Fibroblast of lung (primary cell): ENCODE results near the gene SELENOO. TPM values are rescaled to one million over a fixed set of nuclear protein-coding genes. Genes with fewer than 3 reads are reported as not detected.

Source experiments
- DNase-seq, 2 donors: peaks; one replicate each; pipeline versions ENCODE4 v3.0.0 to v3.0.0-alpha.2; 2010; ENCODE audit warnings: low read depth in 2 of 2
- H2AFZ ChIP-seq: 2 replicates; pipeline ENCODE4 v1.5.1; 2012; ENCODE audit warnings: low read length, control low read depth, inconsistent platforms
- H3K27ac ChIP-seq: 2 replicates; pipeline ENCODE4 v1.5.1; 2011; ENCODE audit warnings: low read length, control low read depth; ENCODE audit not compliant: insufficient read depth
- H3K27me3 ChIP-seq: 2 replicates; pipeline ENCODE4 v1.5.1; 2011; ENCODE audit warnings: mild to moderate bottlenecking, low read length; ENCODE audit not compliant: control insufficient read depth, insufficient read depth
- H3K36me3 ChIP-seq: 2 replicates; pipeline ENCODE4 v1.5.1; 2011; ENCODE audit warnings: low read length; ENCODE audit not compliant: control insufficient read depth, insufficient read depth
- H3K4me1 ChIP-seq: 2 replicates; pipeline ENCODE4 v1.5.1; 2011; ENCODE audit warnings: low read length; ENCODE audit not compliant: control insufficient read depth, insufficient read depth; ENCODE audit errors: extremely low read depth
- H3K4me2 ChIP-seq: 2 replicates; pipeline ENCODE4 v1.5.1; 2011; ENCODE audit warnings: low read length, control low read depth; ENCODE audit not compliant: insufficient read depth; ENCODE audit errors: extremely low read depth
- H3K4me3 ChIP-seq, 4 experiments: fragments of 200-600 bp in 1 of 4; sonication (generic) in 1 of 4; replicated peaks in 1 of 4; 2 replicates each; pipeline ENCODE4 v1.5.1; 2011 to 2016; ENCODE audit warnings: low read length in 4 of 4, low read depth in 3 of 4, mild to moderate bottlenecking in 3 of 4, control low read depth in 2 of 4, inconsistent platforms in 1 of 4, mixed read lengths in 1 of 4; ENCODE audit not compliant: insufficient read depth in 1 of 4; ENCODE audit errors: control extremely low read depth in 1 of 4
- H3K79me2 ChIP-seq: 2 replicates; pipeline ENCODE4 v1.5.1; 2012; ENCODE audit warnings: mild to moderate bottlenecking, low read length, inconsistent platforms; ENCODE audit not compliant: control insufficient read depth, insufficient read depth
- H3K9ac ChIP-seq: 2 replicates; pipeline ENCODE4 v1.5.1; 2011; ENCODE audit warnings: mild to moderate bottlenecking, low read length, control low read depth; ENCODE audit not compliant: insufficient read depth
- H3K9me3 ChIP-seq: 2 replicates; pipeline ENCODE4 v1.5.1; 2012; ENCODE audit warnings: low read depth, low read length; ENCODE audit not compliant: control insufficient read depth, insufficient read depth
- H4K20me1 ChIP-seq: 2 replicates; pipeline ENCODE4 v1.5.1; 2011; ENCODE audit warnings: low read length; ENCODE audit not compliant: control insufficient read depth, insufficient read depth; ENCODE audit errors: extremely low read depth
- EZH2 ChIP-seq: IDR thresholded peaks from 2 replicates; pipeline ENCODE4 v1.5.1; 2012; ENCODE audit warnings: low read length, control low read depth, mild to moderate bottlenecking; ENCODE audit errors: missing control alignments
- polyA plus RNA-seq, 2 donors: library from polyadenylated mRNA; depleted of rRNA in 1 of 2; stranded (reverse) in 1 of 2; unstranded in 1 of 2; fragments of >200 nt; gene quantifications; 2 replicates each; pipeline ENCODE4 v1.2.1, GENCODE V29; 2011 to 2012; ENCODE audit warnings: missing spikeins in 1 of 2
- total RNA-seq: library from RNA; depleted of rRNA; stranded (reverse); fragments of >200 nt; gene quantifications from 2 replicates; pipeline ENCODE4 v1.2.1, GENCODE V29; 2014
- TF ChIP-seq, protein P1 (sequence below), 2 donors: IDR thresholded peaks in 1 of 2; conservative IDR thresholded peaks in 1 of 2; 1 replicate in 1 of 2; 2 replicates in 1 of 2; pipeline ENCODE4 v1.5.1; 2011 to 2012; ENCODE audit warnings: low read length in 2 of 2, control low read depth in 1 of 2, inconsistent platforms in 1 of 2, low read depth in 1 of 2, mild to moderate bottlenecking in 1 of 2

The SELENOO gene
- total and polyA plus RNA-seq, 2 donors (not counting 1 experiment from before 2014, with no cell fraction given), result 8.3 to 20.1 TPM

DNA sequence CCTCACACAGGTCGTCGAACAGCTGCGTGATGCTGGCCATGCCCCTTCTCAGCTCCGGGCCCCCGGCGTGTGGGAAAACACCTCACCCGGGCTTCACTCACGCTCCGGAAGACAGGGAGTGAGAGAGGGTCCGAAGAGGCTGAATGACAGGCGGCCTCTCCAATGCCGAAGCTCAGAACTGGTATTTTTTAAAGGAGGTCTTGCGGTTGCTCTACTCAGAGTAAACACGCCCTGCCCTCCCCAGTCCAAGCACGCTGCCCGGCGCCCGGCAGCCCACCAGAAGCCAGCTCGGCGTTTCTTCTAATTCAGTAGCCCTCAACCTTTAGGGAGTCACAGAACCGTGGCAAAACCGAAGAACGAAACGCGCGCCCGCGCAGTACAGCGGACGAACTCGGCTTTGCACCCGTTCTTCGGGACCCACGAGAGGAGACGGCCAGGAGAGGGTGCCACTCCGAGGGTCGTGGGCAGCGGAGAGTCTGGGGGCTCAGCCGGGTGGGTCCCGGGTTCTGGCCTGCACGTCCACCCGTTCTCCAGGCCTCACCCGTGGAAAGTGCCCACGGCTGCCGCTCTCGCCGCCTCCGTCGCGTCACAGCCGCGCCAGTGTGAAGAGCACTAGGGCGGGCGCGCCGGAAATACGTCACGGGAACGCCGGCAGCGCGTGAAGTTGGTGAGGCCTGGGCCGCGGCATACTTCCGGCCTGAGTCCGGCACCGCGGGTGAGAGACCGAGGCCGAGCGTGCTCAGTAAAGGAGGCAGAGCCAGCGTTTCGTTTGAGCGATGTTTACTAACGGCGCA, 43.8 kb downstream of the SELENOO start, which contains the start of gene TUBGCP6:
Gene TUBGCP6, minus strand, starts transcription at position 604 of the 794 bp plus-strand sequence. Its CDS starts 564 bp downstream, at position 40.
- Histone ChIP-seq H3K4me3 (peak within 1 kb of the TSS; percentile 93 to 100 (median 95)), H3K9ac (peak within 1 kb of the TSS; percentile 94), H3K9me3 (no peaks in the 10 kb centered on the region), H4K20me1 (no peaks in the 10 kb centered on the region), H3K4me1 (peaks cover 14% of the 10 kb centered on the region), H3K79me2 (peaks cover 58% of the 10 kb centered on the region), H3K27me3 (no peaks in the 10 kb centered on the region), H2AFZ (peak within 1 kb of the TSS; percentile 95), H3K36me3 (peaks cover 35% of the 10 kb centered on the region), H3K27ac (peak within 1 kb of the TSS; percentile 88), H3K4me2 (peak within 1 kb of the TSS; percentile 98)
- TF ChIP-seq EZH2, result no peak
- TF ChIP-seq, protein P1, sequence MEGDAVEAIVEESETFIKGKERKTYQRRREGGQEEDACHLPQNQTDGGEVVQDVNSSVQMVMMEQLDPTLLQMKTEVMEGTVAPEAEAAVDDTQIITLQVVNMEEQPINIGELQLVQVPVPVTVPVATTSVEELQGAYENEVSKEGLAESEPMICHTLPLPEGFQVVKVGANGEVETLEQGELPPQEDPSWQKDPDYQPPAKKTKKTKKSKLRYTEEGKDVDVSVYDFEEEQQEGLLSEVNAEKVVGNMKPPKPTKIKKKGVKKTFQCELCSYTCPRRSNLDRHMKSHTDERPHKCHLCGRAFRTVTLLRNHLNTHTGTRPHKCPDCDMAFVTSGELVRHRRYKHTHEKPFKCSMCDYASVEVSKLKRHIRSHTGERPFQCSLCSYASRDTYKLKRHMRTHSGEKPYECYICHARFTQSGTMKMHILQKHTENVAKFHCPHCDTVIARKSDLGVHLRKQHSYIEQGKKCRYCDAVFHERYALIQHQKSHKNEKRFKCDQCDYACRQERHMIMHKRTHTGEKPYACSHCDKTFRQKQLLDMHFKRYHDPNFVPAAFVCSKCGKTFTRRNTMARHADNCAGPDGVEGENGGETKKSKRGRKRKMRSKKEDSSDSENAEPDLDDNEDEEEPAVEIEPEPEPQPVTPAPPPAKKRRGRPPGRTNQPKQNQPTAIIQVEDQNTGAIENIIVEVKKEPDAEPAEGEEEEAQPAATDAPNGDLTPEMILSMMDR (conservative IDR thresholded peaks at IDR 0.05 in 1 of 2, IDR thresholded peaks at IDR 0.05 in 1 of 2; ENCODE audit: low read depth in 1 of 2, low read length in 2 of 2), result no peak
- peak; percentile 91 to 94 for DNase-seq

DNA sequence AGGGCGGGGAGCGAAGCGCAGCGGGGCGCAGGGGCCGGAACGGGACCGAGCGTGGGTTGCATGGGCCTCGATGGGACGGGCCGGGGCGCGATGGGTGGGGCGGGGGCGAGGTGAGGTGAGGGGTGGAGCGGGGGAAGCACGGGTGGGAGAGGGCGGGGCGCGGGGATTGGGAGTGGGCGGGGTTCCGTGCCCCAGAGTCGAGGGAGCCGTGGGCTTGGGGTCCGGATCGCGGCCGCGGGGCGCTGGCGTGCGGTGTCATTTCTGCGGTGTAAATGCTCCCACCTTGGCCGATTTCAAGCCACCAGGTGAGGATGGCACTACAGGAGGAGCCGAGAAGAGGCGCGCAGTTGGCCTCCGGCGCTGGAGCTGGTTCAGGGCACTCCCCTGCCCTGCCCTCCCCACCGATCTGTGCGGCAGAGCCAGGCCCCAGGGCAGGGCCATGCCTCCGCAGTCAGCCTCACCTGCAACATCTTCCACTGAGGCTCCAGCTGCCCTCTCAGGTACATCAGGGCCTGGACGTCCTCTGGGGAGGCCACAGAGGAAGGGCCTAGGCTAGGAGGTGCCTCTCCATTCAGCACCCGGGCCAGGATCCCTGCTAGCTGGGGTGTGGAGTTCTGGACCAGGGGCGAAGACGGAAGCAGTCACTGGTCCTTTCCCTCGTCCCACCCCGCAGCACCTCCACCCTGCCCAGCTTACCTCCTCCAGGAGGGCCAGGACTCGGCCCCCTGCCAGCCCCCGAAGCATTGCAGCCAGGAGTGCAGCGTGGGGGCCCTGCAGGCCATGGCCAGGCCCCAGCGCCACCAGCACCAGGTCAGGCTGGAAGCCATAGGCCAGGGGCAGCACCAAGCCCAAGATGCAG, 44.6 kb downstream of the SELENOO start:
- Histone ChIP-seq H3K4me1 (peaks cover 20% of the 10 kb centered on the region), H3K79me2 (peaks cover 55% of the 10 kb centered on the region), H3K9me3 (no peaks in the 10 kb centered on the region), H3K27me3 (no peaks in the 10 kb centered on the region), H3K9ac (peak overlapping the region; percentile 94), H3K4me3 (peak overlapping the region; percentile 93 to 100 (median 95)), H3K4me2 (peak overlapping the region; percentile 98), H4K20me1 (no peaks in the 10 kb centered on the region), H3K27ac (peak overlapping the region; percentile 88), H2AFZ (peak overlapping the region; percentile 59), H3K36me3 (peaks cover 30% of the 10 kb centered on the region)
- TF ChIP-seq, protein P1 (conservative IDR thresholded peaks at IDR 0.05 in 1 of 2, IDR thresholded peaks at IDR 0.05 in 1 of 2; ENCODE audit: low read depth in 1 of 2, low read length in 2 of 2), result no peak
- no peak for TF ChIP-seq EZH2
- DNase-seq, result no peak
